ENCODE data around the gene FAM222B. TPM values are rescaled to one million over a fixed set of nuclear protein-coding genes. Genes with fewer than 3 reads are reported as not detected.

FAM222B gene
- total and polyA plus RNA-seq, 2 experiments from 2014 or later = 63.7 to 78.5 TPM

DNA sequence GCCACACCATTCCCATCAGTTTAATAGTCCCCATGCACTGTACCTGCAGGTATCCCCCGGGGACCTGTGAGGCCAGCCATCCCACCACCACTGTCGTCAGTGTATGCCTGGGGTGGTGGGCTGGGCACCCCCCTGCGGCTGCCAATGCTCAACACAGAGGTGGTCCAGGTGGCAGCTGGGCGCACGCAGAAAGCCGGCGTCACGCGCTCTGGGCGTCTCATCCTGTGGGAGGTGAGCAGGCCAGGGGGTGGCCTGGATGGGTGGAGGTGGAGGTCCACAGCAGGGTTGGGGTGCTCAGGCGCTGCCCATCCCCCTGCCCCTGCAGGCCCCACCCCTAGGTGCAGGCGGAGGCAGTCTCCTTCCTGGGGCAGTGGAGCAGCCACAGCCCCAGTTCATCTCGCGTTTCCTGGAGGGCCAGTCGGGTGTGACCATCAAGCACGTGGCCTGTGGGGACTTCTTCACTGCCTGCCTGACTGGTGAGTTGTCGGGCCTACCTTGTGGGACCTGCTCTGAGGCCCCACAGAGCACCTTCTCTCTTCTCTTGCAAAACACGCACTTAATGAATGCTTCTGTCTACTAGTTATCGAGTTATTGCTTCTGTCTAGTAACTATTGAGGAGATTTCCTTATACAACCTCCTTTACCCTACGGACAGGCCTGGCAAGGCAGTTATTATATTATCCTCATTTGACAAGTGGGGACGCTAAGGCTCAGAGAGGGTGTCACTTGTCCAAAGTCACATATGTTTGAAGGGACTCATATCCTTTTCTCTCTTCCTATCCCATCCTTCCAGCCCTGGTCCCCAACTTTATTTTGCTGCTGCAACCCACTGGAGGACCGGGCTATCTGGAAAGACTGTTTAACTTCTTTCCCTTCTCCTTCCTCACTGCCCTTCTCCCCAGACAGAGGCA is 104.6 kb downstream of the FAM222B start:
- no peak overlapping the region for H2AFZ ChIP-seq
- Mint-ChIP-seq H3K4me1 (peaks cover 5% of the 10 kb centered on the region; the same call in 2 of the 3 replicates), H3K36me3 (ENCODE audit: low read depth) (peaks cover 38% of the 10 kb centered on the region), H3K4me3 (no peak overlapping the region), H3K27ac (no peak overlapping the region; the same call in 1 of the 2 replicates), H3K27me3 (ENCODE audit: insufficient read depth, low read depth, poor library complexity) (peaks cover 11% of the 10 kb centered on the region), H3K9me3 (no peaks in the 10 kb centered on the region; the same call in 2 of the 3 replicates)
- no peaks in the 10 kb centered on the region for H3K9me2 ChIP-seq (ENCODE audit: insufficient read depth)
- no peak for DNase-seq (ENCODE audit: low spot score)
- H3K27ac ChIP-seq (ENCODE audit: low read depth) = no peak overlapping the region
- H3K4me3 ChIP-seq = no peak overlapping the region
- H3F3A ChIP-seq (replicated peaks; ENCODE audit: low read depth) = 0 out of 2 replicates have a peak, but pooled peaks cover 3% of the 10 kb centered on the region
- H3K27me3 ChIP-seq (ENCODE audit: insufficient read depth) = no peaks in the 10 kb centered on the region
- no peak overlapping the region for H3K4me2 ChIP-seq
- no peak for ATAC-seq
- H3K79me2 ChIP-seq (replicated peaks; ENCODE audit: insufficient read depth) = no peaks in the 10 kb centered on the region
- no peak for TF ChIP-seq POLR2AphosphoS5 (IDR thresholded peaks at IDR 0.05; ENCODE audit: low read depth)
- no peak for TF ChIP-seq ETS1 (IDR thresholded peaks at IDR 0.05)
- TF ChIP-seq, protein P1, sequence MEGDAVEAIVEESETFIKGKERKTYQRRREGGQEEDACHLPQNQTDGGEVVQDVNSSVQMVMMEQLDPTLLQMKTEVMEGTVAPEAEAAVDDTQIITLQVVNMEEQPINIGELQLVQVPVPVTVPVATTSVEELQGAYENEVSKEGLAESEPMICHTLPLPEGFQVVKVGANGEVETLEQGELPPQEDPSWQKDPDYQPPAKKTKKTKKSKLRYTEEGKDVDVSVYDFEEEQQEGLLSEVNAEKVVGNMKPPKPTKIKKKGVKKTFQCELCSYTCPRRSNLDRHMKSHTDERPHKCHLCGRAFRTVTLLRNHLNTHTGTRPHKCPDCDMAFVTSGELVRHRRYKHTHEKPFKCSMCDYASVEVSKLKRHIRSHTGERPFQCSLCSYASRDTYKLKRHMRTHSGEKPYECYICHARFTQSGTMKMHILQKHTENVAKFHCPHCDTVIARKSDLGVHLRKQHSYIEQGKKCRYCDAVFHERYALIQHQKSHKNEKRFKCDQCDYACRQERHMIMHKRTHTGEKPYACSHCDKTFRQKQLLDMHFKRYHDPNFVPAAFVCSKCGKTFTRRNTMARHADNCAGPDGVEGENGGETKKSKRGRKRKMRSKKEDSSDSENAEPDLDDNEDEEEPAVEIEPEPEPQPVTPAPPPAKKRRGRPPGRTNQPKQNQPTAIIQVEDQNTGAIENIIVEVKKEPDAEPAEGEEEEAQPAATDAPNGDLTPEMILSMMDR (conservative IDR thresholded peaks at IDR 0.05; ENCODE audit: low read depth in 2 of 2) = no peak
- TF ChIP-seq EZH2phosphoT487 (IDR thresholded peaks at IDR 0.05; ENCODE audit: unreplicated experiment) = no peak
- peaks cover 11% of the 10 kb centered on the region; the same call in 1 of the 2 replicates for H3K4me1 ChIP-seq (ENCODE audit: insufficient read depth)
- no peaks in the 10 kb centered on the region; the same call in 1 of the 2 replicates for H3K36me3 ChIP-seq (ENCODE audit: insufficient read depth)
- no peaks in the 10 kb centered on the region for H4K20me1 ChIP-seq (replicated peaks; ENCODE audit: insufficient read depth)

DNA sequence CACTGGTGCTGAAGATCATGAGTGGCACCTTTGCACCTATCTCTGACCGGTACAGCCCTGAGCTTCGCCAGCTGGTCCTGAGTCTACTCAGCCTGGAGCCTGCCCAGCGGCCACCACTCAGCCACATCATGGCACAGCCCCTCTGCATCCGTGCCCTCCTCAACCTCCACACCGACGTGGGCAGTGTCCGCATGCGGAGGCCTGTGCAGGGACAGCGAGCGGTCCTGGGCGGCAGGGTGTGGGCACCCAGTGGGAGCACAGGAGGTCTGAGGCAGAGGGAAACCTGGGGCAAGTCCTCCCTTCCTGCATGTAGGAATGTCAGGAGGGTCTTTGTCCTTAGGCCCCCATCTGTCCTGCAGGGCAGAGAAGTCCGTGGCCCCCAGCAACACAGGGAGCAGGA is 105.3 kb downstream of the FAM222B start:
- peaks cover 3% of the 10 kb centered on the region; the same call in 2 of the 3 replicates for H3K4me1 Mint-ChIP-seq
- no peak overlapping the region for H3K27ac ChIP-seq (ENCODE audit: low read depth)
- H3K4me2 ChIP-seq = no peak overlapping the region
- no peaks in the 10 kb centered on the region for H3K9me2 ChIP-seq (ENCODE audit: insufficient read depth)
- no peaks in the 10 kb centered on the region for H3K79me2 ChIP-seq (replicated peaks; ENCODE audit: insufficient read depth)
- H3K4me3 ChIP-seq = no peak overlapping the region
- no peaks in the 10 kb centered on the region; the same call in 1 of the 2 replicates for H3K36me3 ChIP-seq (ENCODE audit: insufficient read depth)
- H3K4me1 ChIP-seq (ENCODE audit: insufficient read depth) = peaks cover 4% of the 10 kb centered on the region; the same call in 1 of the 2 replicates
- ATAC-seq (no peak), DNase-seq (ENCODE audit: low spot score) (no peak)
- H2AFZ ChIP-seq = no peak overlapping the region
- no peaks in the 10 kb centered on the region for H4K20me1 ChIP-seq (replicated peaks; ENCODE audit: insufficient read depth)
- H3K27ac Mint-ChIP-seq = no peak overlapping the region
- 0 out of 2 replicates have a peak, but pooled peaks cover 3% of the 10 kb centered on the region for H3F3A ChIP-seq (replicated peaks; ENCODE audit: low read depth)
- H3K27me3 ChIP-seq (ENCODE audit: insufficient read depth) = no peaks in the 10 kb centered on the region
- peaks cover 9% of the 10 kb centered on the region for H3K27me3 Mint-ChIP-seq (ENCODE audit: insufficient read depth, low read depth, poor library complexity)
- H3K36me3 Mint-ChIP-seq (ENCODE audit: low read depth) = peaks cover 37% of the 10 kb centered on the region
- H3K4me3 Mint-ChIP-seq = no peak overlapping the region
- H3K9me3 Mint-ChIP-seq = no peaks in the 10 kb centered on the region; the same call in 2 of the 3 replicates
- TF ChIP-seq, protein P1 (conservative IDR thresholded peaks at IDR 0.05; ENCODE audit: low read depth in 2 of 2) = no peak
- no peak for TF ChIP-seq JUNB (IDR thresholded peaks at IDR 0.05; ENCODE audit: unreplicated experiment)
- no peak for TF ChIP-seq CREB1 (CRISPR knock-in tag; IDR thresholded peaks at IDR 0.05; ENCODE audit: low read depth)
- TF ChIP-seq NANOG (IDR thresholded peaks at IDR 0.05; ENCODE audit: borderline replicate concordance) = no peak
- no peak for TF ChIP-seq ETS1 (IDR thresholded peaks at IDR 0.05)
- no peak for TF ChIP-seq EZH2phosphoT487 (IDR thresholded peaks at IDR 0.05; ENCODE audit: unreplicated experiment)
- no peak for TF ChIP-seq STAT1 (IDR thresholded peaks at IDR 0.05; ENCODE audit: unreplicated experiment)
- TF ChIP-seq ZNF331 (CRISPR knock-in tag; IDR thresholded peaks at IDR 0.05; ENCODE audit: low read depth) = no peak
